Measurements from ENCODE around the gene KRT26. TPM values are rescaled to one million over a fixed set of nuclear protein-coding genes. Genes with fewer than 3 reads are reported as not detected.

KRT26 gene
- total RNA-seq, 1 experiment from 2014 or later = not detected

- Histone ChIP-seq H3K4me3 (ENCODE audit: low read depth, low read length, poor library complexity, severe bottlenecking) (no peak overlapping the region), H3K27me3 (replicated peaks; ENCODE audit: insufficient read depth, low read depth, low read length, poor library complexity) (no peaks in the 10 kb centered on the region), H3K9me3 (ENCODE audit: low read depth, low read length, poor library complexity, severe bottlenecking) (no peaks in the 10 kb centered on the region), H3K27ac (ENCODE audit: low read depth, low read length, poor library complexity, severe bottlenecking) (no peak overlapping the region), H3K4me1 (ENCODE audit: insufficient read depth, low read length, poor library complexity, severe bottlenecking) (no peaks in the 10 kb centered on the region), H3K36me3 (ENCODE audit: insufficient read depth, low read length, poor library complexity, severe bottlenecking) (peaks cover 3% of the 10 kb centered on the region)
- no TSS peak for BruUV-seq (replicated peaks)
- POLR2A ChIA-PET (ENCODE audit: low non-redundant PET) = no interaction called here
- CTCF ChIA-PET = no interaction called here
- TF ChIP-seq EZH2 (IDR thresholded peaks at IDR 0.05; ENCODE audit: borderline replicate concordance, low read depth, low read length, poor library complexity, severe bottlenecking) (no peak), CTCF (conservative IDR thresholded peaks at IDR 0.05; ENCODE audit: low read depth, low read length) (no peak)
- no peak for DNase-seq (ENCODE audit: low spot score)
- intact Hi-C loops (cut with micrococcal nuclease; ENCODE audit: unreplicated experiment) = no loop called here
Observed at GRCh38 chr17:40813804-40814203, 41.8 kb upstream of the KRT26 start.

GRCh38 chr17:40812639-40813038 is 40.6 kb upstream of the KRT26 start:
- intact Hi-C loops (cut with micrococcal nuclease; ENCODE audit: unreplicated experiment) = no loop called here
- Histone ChIP-seq H3K9me3 (ENCODE audit: low read depth, low read length, poor library complexity, severe bottlenecking) (no peaks in the 10 kb centered on the region), H3K36me3 (ENCODE audit: insufficient read depth, low read length, poor library complexity, severe bottlenecking) (peaks cover 3% of the 10 kb centered on the region), H3K27me3 (replicated peaks; ENCODE audit: insufficient read depth, low read depth, low read length, poor library complexity) (no peaks in the 10 kb centered on the region), H3K4me1 (ENCODE audit: insufficient read depth, low read length, poor library complexity, severe bottlenecking) (no peaks in the 10 kb centered on the region), H3K27ac (ENCODE audit: low read depth, low read length, poor library complexity, severe bottlenecking) (no peak overlapping the region), H3K4me3 (ENCODE audit: low read depth, low read length, poor library complexity, severe bottlenecking) (no peak overlapping the region)
- BruUV-seq (replicated peaks) = no TSS peak
- no peak for DNase-seq (ENCODE audit: low spot score)
- ChIA-PET POLR2A (ENCODE audit: low non-redundant PET) (no interaction called here), CTCF (no interaction called here)
- TF ChIP-seq EZH2 (IDR thresholded peaks at IDR 0.05; ENCODE audit: borderline replicate concordance, low read depth, low read length, poor library complexity, severe bottlenecking) (no peak), CTCF (conservative IDR thresholded peaks at IDR 0.05; ENCODE audit: low read depth, low read length) (no peak)

- no peak overlapping the region for H3K4me3 ChIP-seq (ENCODE audit: low read depth, low read length, poor library complexity, severe bottlenecking)
- no peaks in the 10 kb centered on the region for H3K9me3 ChIP-seq (ENCODE audit: low read depth, low read length, poor library complexity, severe bottlenecking)
- intact Hi-C loops (cut with micrococcal nuclease; ENCODE audit: unreplicated experiment) = no loop called here
- H3K4me1 ChIP-seq (ENCODE audit: insufficient read depth, low read length, poor library complexity, severe bottlenecking) = no peaks in the 10 kb centered on the region
- no peaks in the 10 kb centered on the region for H3K36me3 ChIP-seq (ENCODE audit: insufficient read depth, low read length, poor library complexity, severe bottlenecking)
- H3K27ac ChIP-seq (ENCODE audit: low read depth, low read length, poor library complexity, severe bottlenecking) = no peak overlapping the region
- no TSS peak for BruUV-seq (replicated peaks)
- H3K27me3 ChIP-seq (replicated peaks; ENCODE audit: insufficient read depth, low read depth, low read length, poor library complexity) = no peaks in the 10 kb centered on the region
- POLR2A ChIA-PET (ENCODE audit: low non-redundant PET) = no interaction called here
- no peak for DNase-seq (ENCODE audit: low spot score)
- TF ChIP-seq EZH2 (IDR thresholded peaks at IDR 0.05; ENCODE audit: borderline replicate concordance, low read depth, low read length, poor library complexity, severe bottlenecking) (no peak), CTCF (conservative IDR thresholded peaks at IDR 0.05; ENCODE audit: low read depth, low read length) (no peak)
- CTCF ChIA-PET = no interaction called here
Observed at GRCh38 chr17:40810494-40810893, 38.5 kb upstream of the KRT26 start.

All from A673 (cell line).